Karpas-422 (cell line): ENCODE results near the gene MAN1A1. TPM values are rescaled to one million over a fixed set of nuclear protein-coding genes. Genes with fewer than 3 reads are reported as not detected.

ENCODE experiments used
- DNase-seq: peaks from one replicate; pipeline ENCODE4 v3.0.0-alpha.2; 2015
- H2AFZ ChIP-seq: fragments of 200-600 bp; sonication (generic); 2 replicates; pipeline ENCODE4 v1.6.1; 2014; ENCODE audit warnings: antibody characterized with exemption, low read length, mixed read lengths
- H3K27ac ChIP-seq: fragments of 200-600 bp; sonication (generic); 2 replicates; pipeline ENCODE4 v1.5.1; 2014; ENCODE audit warnings: mild to moderate bottlenecking, low read length, moderate library complexity
- H3K27me3 ChIP-seq: fragments of 200-600 bp; sonication (generic); 2 replicates; pipeline ENCODE4 v1.6.1; 2014; ENCODE audit warnings: low read length, mixed read lengths
- H3K36me3 ChIP-seq: fragments of 200-600 bp; sonication (generic); 2 replicates; pipeline ENCODE4 v1.6.1; 2014; ENCODE audit warnings: low read length, mixed read lengths; ENCODE audit not compliant: insufficient read depth
- H3K4me1 ChIP-seq: fragments of 200-600 bp; sonication (generic); 2 replicates; pipeline ENCODE4 v1.6.1; 2014; ENCODE audit warnings: mild to moderate bottlenecking, low read length, mixed read lengths
- H3K4me2 ChIP-seq: fragments of 200-600 bp; sonication (generic); 2 replicates; pipeline ENCODE4 v1.6.1; 2014; ENCODE audit warnings: low read length, low read depth, mild to moderate bottlenecking; ENCODE audit not compliant: poor library complexity, severe bottlenecking
- H3K4me3 ChIP-seq: fragments of 200-600 bp; sonication (generic); 2 replicates; pipeline ENCODE4 v1.5.1; 2014; ENCODE audit warnings: mild to moderate bottlenecking, antibody characterized with exemption, low read length, mixed read lengths
- H3K79me2 ChIP-seq: fragments of 200-600 bp; sonication (generic); 2 replicates; pipeline ENCODE4 v1.6.1; 2014; ENCODE audit warnings: mild to moderate bottlenecking, low read length, mixed read lengths
- H3K9ac ChIP-seq: fragments of 200-600 bp; sonication (generic); 2 replicates; pipeline ENCODE4 v1.6.0; 2014; ENCODE audit warnings: low read length
- H3K9me2 ChIP-seq: fragments of 200-600 bp; sonication (generic), shearing (Covaris generic); replicated peaks from 2 replicates; pipeline ENCODE4 v1.6.0; 2014; ENCODE audit warnings: mild to moderate bottlenecking, low read length, moderate library complexity; ENCODE audit not compliant: insufficient read depth
- H3K9me3 ChIP-seq: fragments of 300-700, 200-600 bp; sonication (generic); 2 replicates; pipeline ENCODE4 v1.6.1; 2014; ENCODE audit warnings: low read length, mixed read lengths
- H4K20me1 ChIP-seq: fragments of 200-600 bp; sonication (generic); 2 replicates; pipeline ENCODE4 v1.6.1; 2014; ENCODE audit warnings: mild to moderate bottlenecking, antibody characterized with exemption, low read length, low read depth; ENCODE audit not compliant: insufficient read depth
- total RNA-seq: library from RNA; depleted of rRNA; stranded (reverse); fragments of >200 nt; shearing (Covaris generic); gene quantifications from 2 replicates; pipeline ENCODE4 v1.2.3, GENCODE V29; 2014; ENCODE audit warnings: low replicate concordance

The MAN1A1 gene
- total RNA-seq, 1 experiment from 2014 or later, result 0.48 TPM

GRCh38 chr6:119343573-119344146 is 5.9 kb downstream of the MAN1A1 start:
- no peak for DNase-seq
- no peaks in the 10 kb centered on the region for H4K20me1 ChIP-seq
- no peak overlapping the region for H3K9ac ChIP-seq
- H3K4me1 ChIP-seq, result peaks cover 14% of the 10 kb centered on the region
- H3K4me3 ChIP-seq, result no peak overlapping the region
- no peaks in the 10 kb centered on the region for H3K27me3 ChIP-seq
- no peak overlapping the region for H3K27ac ChIP-seq
- no peak overlapping the region for H3K4me2 ChIP-seq
- H3K9me2 ChIP-seq, result no peaks in the 10 kb centered on the region
- no peaks in the 10 kb centered on the region for H3K79me2 ChIP-seq
- H2AFZ ChIP-seq, result no peak overlapping the region
- H3K9me3 ChIP-seq, result no peaks in the 10 kb centered on the region
- no peaks in the 10 kb centered on the region for H3K36me3 ChIP-seq

GRCh38 chr6:119343167-119343566 is 6.4 kb downstream of the MAN1A1 start:
- H3K27me3 ChIP-seq, result no peaks in the 10 kb centered on the region
- no peak overlapping the region for H3K4me2 ChIP-seq
- H3K9ac ChIP-seq, result no peak overlapping the region
- no peaks in the 10 kb centered on the region for H3K36me3 ChIP-seq
- H3K4me3 ChIP-seq, result no peak overlapping the region
- no peaks in the 10 kb centered on the region for H4K20me1 ChIP-seq
- H3K79me2 ChIP-seq, result no peaks in the 10 kb centered on the region
- H3K27ac ChIP-seq, result no peak overlapping the region
- H2AFZ ChIP-seq, result no peak overlapping the region
- H3K9me2 ChIP-seq, result no peaks in the 10 kb centered on the region
- DNase-seq, result no peak
- peaks cover 9% of the 10 kb centered on the region for H3K4me1 ChIP-seq
- H3K9me3 ChIP-seq, result no peaks in the 10 kb centered on the region

- no peaks in the 10 kb centered on the region for H3K9me2 ChIP-seq
- H3K4me3 ChIP-seq, result no peak overlapping the region
- no peaks in the 10 kb centered on the region for H3K79me2 ChIP-seq
- H2AFZ ChIP-seq, result no peak overlapping the region
- H3K9me3 ChIP-seq, result no peaks in the 10 kb centered on the region
- H3K9ac ChIP-seq, result no peak overlapping the region
- H3K4me1 ChIP-seq, result peaks cover 3% of the 10 kb centered on the region; the same call in 1 of the 2 replicates
- H3K4me2 ChIP-seq, result no peak overlapping the region
- no peak for DNase-seq
- no peaks in the 10 kb centered on the region for H4K20me1 ChIP-seq
- H3K36me3 ChIP-seq, result no peaks in the 10 kb centered on the region
- H3K27me3 ChIP-seq, result no peaks in the 10 kb centered on the region
- no peak overlapping the region for H3K27ac ChIP-seq
These were observed 7.1 kb downstream of the MAN1A1 start for GRCh38 chr6:119342430-119342829.

GRCh38 chr6:119340796-119341487 is 8.6 kb downstream of the MAN1A1 start:
- Histone ChIP-seq H3K9ac (no peak overlapping the region), H3K4me2 (no peak overlapping the region), H3K27ac (no peak overlapping the region), H3K4me1 (no peaks in the 10 kb centered on the region), H2AFZ (no peak overlapping the region), H4K20me1 (no peaks in the 10 kb centered on the region), H3K4me3 (no peak overlapping the region), H3K27me3 (no peaks in the 10 kb centered on the region), H3K9me3 (no peaks in the 10 kb centered on the region), H3K36me3 (no peaks in the 10 kb centered on the region), H3K9me2 (no peaks in the 10 kb centered on the region), H3K79me2 (no peaks in the 10 kb centered on the region)
- no peak for DNase-seq

- Histone ChIP-seq H3K4me2 (no peak overlapping the region), H3K79me2 (no peaks in the 10 kb centered on the region), H2AFZ (no peak overlapping the region), H3K9ac (no peak overlapping the region), H3K27me3 (no peaks in the 10 kb centered on the region), H3K4me1 (no peaks in the 10 kb centered on the region), H3K27ac (no peak overlapping the region), H4K20me1 (no peaks in the 10 kb centered on the region), H3K9me3 (no peaks in the 10 kb centered on the region), H3K9me2 (no peaks in the 10 kb centered on the region), H3K36me3 (no peaks in the 10 kb centered on the region), H3K4me3 (no peak overlapping the region)
- DNase-seq, result no peak
These were observed 9.6 kb downstream of the MAN1A1 start for GRCh38 chr6:119339941-119340456.

GRCh38 chr6:119337762-119338161 is 11.8 kb downstream of the MAN1A1 start:
- Histone ChIP-seq H2AFZ (no peak overlapping the region), H3K9me2 (no peaks in the 10 kb centered on the region), H3K4me1 (no peaks in the 10 kb centered on the region), H3K27me3 (no peaks in the 10 kb centered on the region), H3K36me3 (no peaks in the 10 kb centered on the region), H3K9me3 (no peaks in the 10 kb centered on the region), H3K27ac (no peak overlapping the region), H3K9ac (no peak overlapping the region), H3K79me2 (no peaks in the 10 kb centered on the region), H3K4me3 (no peak overlapping the region), H3K4me2 (no peak overlapping the region), H4K20me1 (no peaks in the 10 kb centered on the region)
- no peak for DNase-seq

GRCh38 chr6:119337252-119337651 is 12.3 kb downstream of the MAN1A1 start:
- Histone ChIP-seq H3K9ac (no peak overlapping the region), H3K27me3 (no peaks in the 10 kb centered on the region), H3K36me3 (no peaks in the 10 kb centered on the region), H3K4me3 (no peak overlapping the region), H3K4me2 (no peak overlapping the region), H3K9me3 (no peaks in the 10 kb centered on the region), H3K4me1 (no peaks in the 10 kb centered on the region), H3K9me2 (no peaks in the 10 kb centered on the region), H3K79me2 (no peaks in the 10 kb centered on the region), H2AFZ (no peak overlapping the region), H3K27ac (no peak overlapping the region), H4K20me1 (no peaks in the 10 kb centered on the region)
- DNase-seq, result no peak

- H3K4me2 ChIP-seq, result no peak overlapping the region
- H3K9ac ChIP-seq, result no peak overlapping the region
- no peaks in the 10 kb centered on the region for H3K36me3 ChIP-seq
- H3K79me2 ChIP-seq, result no peaks in the 10 kb centered on the region
- no peaks in the 10 kb centered on the region for H3K27me3 ChIP-seq
- H2AFZ ChIP-seq, result no peak overlapping the region
- no peak overlapping the region for H3K27ac ChIP-seq
- no peak overlapping the region for H3K4me3 ChIP-seq
- no peaks in the 10 kb centered on the region for H3K9me2 ChIP-seq
- peaks cover 3% of the 10 kb centered on the region; the same call in 1 of the 2 replicates for H3K4me1 ChIP-seq
- DNase-seq, result no peak
- no peaks in the 10 kb centered on the region for H4K20me1 ChIP-seq
- no peaks in the 10 kb centered on the region for H3K9me3 ChIP-seq
These were observed 14.9 kb downstream of the MAN1A1 start for GRCh38 chr6:119334535-119335264.
